Limb (tissue), 2 donors: Measurements from ENCODE around the gene TNC.

ENCODE experiments used
- DNase-seq, 2 donors: peaks; one replicate each; pipeline ENCODE4 v3.0.0-alpha.2; 2016; ENCODE audit errors: extremely low spot score in 2 of 2

The TNC gene

GRCh38 chr9:114972510-114973136 is 145.3 kb downstream of the TNC start:
- no peak for DNase-seq
